Right cardiac atrium (tissue), 5 donors: ENCODE measurements around the gene TADA2A. TPM values are rescaled to one million over a fixed set of nuclear protein-coding genes. Genes with fewer than 3 reads are reported as not detected.
A peak's percentile ranks its signal among the peaks of the same experiment; 100 is the strongest.

Source experiments
- ATAC-seq, 2 donors: fragments of 200-7000 bp; cut with Tn5 transposase; one replicate each; pipeline versions ENCODE4 v1.8.0 to v1.9.1; 2020; ENCODE audit warnings: moderate library complexity in 2 of 2, mild to moderate bottlenecking in 1 of 2
- DNase-seq, 3 donors: peaks; one replicate each; pipeline ENCODE4 v3.0.0-alpha.2; 2020
- H3K27ac ChIP-seq: one replicate; pipeline ENCODE4 v1.5.1; 2013; ENCODE audit warnings: mild to moderate bottlenecking, low read length, control low read depth, moderate library complexity
- H3K27me3 ChIP-seq: one replicate; pipeline ENCODE4 v1.6.1; 2013; ENCODE audit not compliant: control insufficient read depth, insufficient read depth
- H3K4me1 ChIP-seq: one replicate; pipeline ENCODE4 v1.6.1; 2013; ENCODE audit warnings: low read length; ENCODE audit not compliant: control insufficient read depth, insufficient read depth
- H3K4me3 ChIP-seq: one replicate; pipeline ENCODE4 v1.5.1; 2013; ENCODE audit warnings: low read length, control low read depth
- H3K9me3 ChIP-seq: one replicate; pipeline ENCODE4 v1.6.1; 2013; ENCODE audit warnings: low read length; ENCODE audit not compliant: control insufficient read depth
- WGBS: extraction: QIAGEN DNeasy Blood & Tissue Kit; methylation state at CpG from one replicate; pipeline ENCODE4 v1.1.7; 2013; 5-methylcytosine and 5-hydroxymethylcytosine counted together
- intact Hi-C, 4 donors: fragments of 100-400 bp; cut with DNase I; formaldehyde crosslinking; loops; one replicate each; pipeline versions ENCODE4 v1.11.0 to v1.14.0; 2022 to 2023
- long read RNA-seq, 4 donors: library from polyadenylated mRNA; unstranded; transcript quantifications; one replicate each; pipeline ENCODE4 v2.0.0, GENCODE V29; 2020 to 2021
- polyA plus RNA-seq: library from polyadenylated mRNA; stranded (reverse); fragments of 200-250 nt; gene quantifications from one replicate; pipeline ENCODE4 v1.2.3, GENCODE V29; 2013
- total RNA-seq, 4 donors: library from RNA; stranded (reverse); fragmentation: NEBNext Ultra II Directional; extraction: Animal tissue kit (Norgen Biotek cat#: 25700); gene quantifications; one replicate each; pipeline ENCODE4 v1.2.1, GENCODE V29; 2021
- donor health status: healthy with polysubstance abuse.
- donor health status: DM: no; HTN: yes; CAD: no.
- donor health status: DM: no; HTN: no; CAD: no.
- donor health status: DM: no; HTN: yes; CAD: no; lungs with severe emphysema.
- donor health status: DM: yes; HTN: yes; CAD: no.

TADA2A gene
- total RNA-seq (10 to 100 TPM; 12.3 to 18.0 (median 14.2) TPM), polyA plus RNA-seq (6.2 TPM)
- long read RNA-seq, donor 1, full-length matches to known transcripts, result 3 of 7 reads
- long read RNA-seq, donor 1, partial matches to known transcripts, result 0 of 7 reads
- long read RNA-seq, donor 1, other reads (novel, unspliced or antisense), result 4 of 7 reads
- long read RNA-seq, donor 2, full-length matches to known transcripts, result 1 of 3 reads
- long read RNA-seq, donor 2, partial matches to known transcripts, result 0 of 3 reads
- long read RNA-seq, donor 2, other reads (novel, unspliced or antisense), result 2 of 3 reads
- long read RNA-seq, donor 3, full-length matches to known transcripts, result 6 of 16 reads
- long read RNA-seq, donor 3, partial matches to known transcripts, result 2 of 16 reads
- long read RNA-seq, donor 3, other reads (novel, unspliced or antisense), result 8 of 16 reads
- long read RNA-seq, donor 4, partial matches to known transcripts, result 0 of 2 reads
- long read RNA-seq, donor 4, other reads (novel, unspliced or antisense), result 2 of 2 reads

- no peaks in the 10 kb centered on the region for H3K9me3 ChIP-seq
- H3K4me1 ChIP-seq, result no peaks in the 10 kb centered on the region
- peak within 1 kb of the TSS; percentile 75 for H3K4me3 ChIP-seq
- DNase-seq, result peak; percentile 86 to 92 (median 92)
- intact Hi-C loops, result loop anchor here in 1 of 4 donors (5.0 kb wide), 1 partner anchor 80 kb away; the partner anchor contains the start of gene DUSP14
- WGBS, result under 1% methylated on average over 98 of the region's 98 CpGs
- H3K27ac ChIP-seq, result peak within 1 kb of the TSS; percentile 86
- H3K27me3 ChIP-seq, result no peaks in the 10 kb centered on the region
- ATAC-seq, result peak; percentile 98
Measured at GRCh38 chr17:37406635-37407461, at the start of gene TADA2A, which contains the start of gene ACACA. TSS of gene TADA2A (plus strand) at chr17:37406886. CDS start at chr17:37411366, 4,480 bp downstream. TSS of gene ACACA (minus strand) at chr17:37406836. CDS start at chr17:37406299, 537 bp downstream.

- H3K4me3 ChIP-seq, result peak overlapping the region; percentile 66
- peak overlapping the region; percentile 68 for H3K27ac ChIP-seq
- intact Hi-C loops, result no loop called here
- peaks cover 5% of the 10 kb centered on the region for H3K4me1 ChIP-seq
- WGBS, result 2% methylated on average over 21 of the region's 21 CpGs
- ATAC-seq (peak; percentile 17 to 39), DNase-seq (peak; percentile 46 to 71 (median 70))
- H3K27me3 ChIP-seq, result no peaks in the 10 kb centered on the region
- no peaks in the 10 kb centered on the region for H3K9me3 ChIP-seq
Measured at GRCh38 chr17:37358098-37358829, 48.4 kb upstream of the TADA2A start.

DNA sequence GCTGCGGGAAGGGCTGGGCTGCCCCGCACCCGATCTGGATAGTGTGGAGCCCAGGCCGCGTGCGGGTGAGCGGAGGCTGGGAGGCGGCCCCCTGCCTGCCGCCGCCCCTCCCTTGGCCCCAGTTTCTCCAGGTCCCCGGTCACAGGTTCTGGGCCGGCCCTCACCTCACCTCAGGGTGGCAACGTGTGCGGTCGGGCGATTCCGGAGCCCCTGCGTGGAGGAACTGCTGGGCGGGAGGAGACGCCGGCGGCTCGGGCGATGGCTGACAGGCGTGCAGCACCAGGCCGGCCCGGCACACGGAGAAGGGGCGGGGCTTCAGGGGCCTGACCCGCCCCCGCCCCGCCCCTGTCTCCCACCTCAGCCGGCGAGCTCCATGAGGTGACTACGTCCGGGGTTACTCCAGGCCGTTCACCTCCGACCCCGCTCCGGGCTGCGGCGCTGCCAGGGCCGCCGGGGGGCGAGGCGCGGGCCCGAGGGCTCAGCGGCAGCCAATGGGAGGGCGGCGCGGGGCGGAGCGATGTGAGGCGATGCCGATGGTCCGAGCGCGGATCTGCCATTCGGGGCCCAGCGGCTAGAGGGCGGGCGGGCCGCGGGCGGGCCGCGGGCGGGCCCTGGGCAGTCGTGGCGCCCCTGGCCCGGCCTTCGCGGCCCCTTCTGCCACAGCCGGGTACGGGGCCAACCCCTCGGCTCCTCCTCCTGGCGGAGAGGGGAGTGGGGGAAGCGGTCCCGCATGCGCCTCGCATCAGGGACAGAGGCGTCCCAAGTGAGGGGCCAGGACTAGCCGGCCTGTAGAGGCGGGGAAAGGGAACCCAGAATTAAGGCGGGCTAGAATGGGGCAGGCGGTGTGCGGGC is 47.6 kb upstream of the TADA2A start:
- H3K27ac ChIP-seq, result peak overlapping the region; percentile 93
- peaks cover 5% of the 10 kb centered on the region for H3K4me1 ChIP-seq
- peak; percentile 98 for ATAC-seq
- no peaks in the 10 kb centered on the region for H3K27me3 ChIP-seq
- under 1% methylated on average over 88 of the region's 88 CpGs for WGBS
- intact Hi-C loops, result no loop called here
- H3K4me3 ChIP-seq, result peak overlapping the region; percentile 66
- no peaks in the 10 kb centered on the region for H3K9me3 ChIP-seq
- peak; percentile 96 to 98 (median 98) for DNase-seq

- DNase-seq (no peak), ATAC-seq (peak in 1 of 2 donors; percentile 1)
- Histone ChIP-seq H3K4me3 (peak overlapping the region; percentile 66), H3K27ac (peak overlapping the region; percentile 93), H3K27me3 (no peaks in the 10 kb centered on the region), H3K4me1 (peaks cover 5% of the 10 kb centered on the region), H3K9me3 (no peaks in the 10 kb centered on the region)
- intact Hi-C loops, result no loop called here
- WGBS, result 6% methylated on average over 18 of the region's 18 CpGs
Measured at GRCh38 chr17:37359682-37360188, 47.0 kb upstream of the TADA2A start.

DNA sequence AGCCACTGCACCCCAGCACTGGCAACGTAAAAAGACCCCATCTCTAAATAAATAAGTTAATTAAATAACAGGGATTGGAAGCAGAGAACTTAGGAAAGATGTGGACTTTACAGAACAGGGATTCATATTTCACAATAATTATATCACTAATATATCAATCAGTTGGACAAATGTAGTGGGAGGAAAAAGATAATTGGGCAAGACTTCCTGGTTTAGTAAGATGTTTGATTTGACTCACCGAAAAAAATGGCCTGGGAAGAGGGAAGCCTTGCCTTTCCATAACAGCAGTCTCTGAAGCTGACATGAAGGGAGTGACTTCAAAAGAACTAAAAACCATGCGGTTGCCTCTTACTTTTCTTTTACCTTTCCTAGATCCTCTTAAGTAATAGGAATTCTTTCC is 46.1 kb upstream of the TADA2A start:
- intact Hi-C loops, result no loop called here
- H3K27me3 ChIP-seq, result no peaks in the 10 kb centered on the region
- H3K9me3 ChIP-seq, result no peaks in the 10 kb centered on the region
- no peak overlapping the region for H3K27ac ChIP-seq
- DNase-seq (no peak), ATAC-seq (no peak)
- WGBS, result 86% methylated on average over 3 of the region's 3 CpGs
- H3K4me1 ChIP-seq, result peaks cover 5% of the 10 kb centered on the region
- no peak overlapping the region for H3K4me3 ChIP-seq

DNA sequence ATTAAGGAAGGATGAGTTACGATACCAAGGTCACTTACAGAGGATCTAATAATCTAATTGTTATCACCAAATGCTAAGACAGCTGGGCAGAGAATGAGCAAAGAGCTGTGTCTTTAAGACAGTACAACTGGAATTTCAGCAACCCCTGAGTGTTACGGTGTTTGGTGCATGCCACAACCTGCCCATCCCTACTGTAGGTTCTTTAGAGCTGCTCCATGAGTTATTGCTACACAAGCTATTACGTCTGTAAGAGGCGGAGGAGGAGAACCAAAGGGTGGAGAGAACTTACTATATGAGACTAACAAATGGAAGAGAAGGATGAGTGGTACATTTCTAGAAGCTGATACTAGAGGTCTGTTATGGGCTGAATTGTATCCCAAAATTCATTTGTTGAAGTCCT is 45.1 kb upstream of the TADA2A start:
- WGBS, result 94% methylated on average over 4 of the region's 4 CpGs
- intact Hi-C loops, result no loop called here
- no peak for ATAC-seq

DNA sequence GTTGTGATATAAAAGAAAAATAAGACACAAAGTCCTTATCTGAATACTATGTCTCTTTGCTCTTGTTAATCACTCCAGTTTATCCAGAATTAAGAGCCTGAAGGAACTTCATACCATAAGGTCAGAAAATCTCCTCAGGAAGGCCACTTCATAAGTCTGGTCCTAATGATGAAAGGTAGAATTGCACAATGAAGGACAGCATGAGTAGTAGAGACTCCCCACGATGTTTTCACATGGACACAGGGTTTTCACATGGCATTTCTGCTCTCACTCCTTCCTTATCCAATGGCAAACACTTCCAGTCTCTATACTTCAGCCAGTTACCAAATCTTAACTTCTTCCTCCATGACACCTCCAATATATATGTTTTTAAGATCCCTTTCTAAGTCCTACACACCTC is 41.1 kb upstream of the TADA2A start:
- intact Hi-C loops, result no loop called here
- no peak overlapping the region for H3K27ac ChIP-seq
- no peak overlapping the region for H3K4me3 ChIP-seq
- DNase-seq, result no peak
- H3K27me3 ChIP-seq, result no peaks in the 10 kb centered on the region
- H3K4me1 ChIP-seq, result no peaks in the 10 kb centered on the region
- no peaks in the 10 kb centered on the region for H3K9me3 ChIP-seq
- 78% methylated on average over 1 of the region's 1 CpG for WGBS
- no peak for ATAC-seq

More for the DNA sequence above, 45.1 kb upstream of the TADA2A start:
- no peak for DNase-seq
- no peaks in the 10 kb centered on the region for H3K9me3 ChIP-seq
- H3K4me1 ChIP-seq, result peaks cover 5% of the 10 kb centered on the region
- no peaks in the 10 kb centered on the region for H3K27me3 ChIP-seq
- no peak overlapping the region for H3K27ac ChIP-seq
- H3K4me3 ChIP-seq, result no peak overlapping the region

DNA sequence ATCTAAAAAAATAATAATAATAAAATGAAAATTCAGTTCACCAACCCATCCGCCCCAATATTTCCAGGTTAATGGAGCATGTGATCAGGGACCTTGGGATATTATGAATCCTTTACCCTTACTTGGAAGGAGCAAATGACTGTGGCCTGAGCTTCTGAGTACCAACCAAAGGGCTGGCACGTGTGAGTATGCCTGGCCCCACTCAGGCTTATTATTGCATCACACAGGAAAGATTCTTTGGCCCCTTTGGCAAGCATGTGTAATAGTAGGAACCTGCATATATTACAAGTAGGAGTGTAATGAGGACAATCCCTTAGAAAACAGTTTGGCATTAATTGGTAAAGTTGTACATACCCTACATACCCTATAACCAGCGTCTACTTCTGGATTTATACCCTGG is 38.1 kb upstream of the TADA2A start:
- Histone ChIP-seq H3K4me3 (no peak overlapping the region), H3K27me3 (no peaks in the 10 kb centered on the region), H3K27ac (no peak overlapping the region), H3K9me3 (no peaks in the 10 kb centered on the region), H3K4me1 (no peaks in the 10 kb centered on the region)
- WGBS, result 85% methylated on average over 3 of the region's 3 CpGs
- DNase-seq, result no peak
- intact Hi-C loops, result no loop called here
- ATAC-seq, result no peak

- H3K27me3 ChIP-seq, result no peaks in the 10 kb centered on the region
- peak; percentile 86 to 89 for ATAC-seq
- intact Hi-C loops, result no loop called here
- H3K4me3 ChIP-seq, result no peak overlapping the region
- no peaks in the 10 kb centered on the region for H3K4me1 ChIP-seq
- no peak overlapping the region for H3K27ac ChIP-seq
- DNase-seq, result peak in 2 of 3 donors; percentile 38 to 71
- WGBS, result 7% methylated on average over 4 of the region's 4 CpGs
- no peaks in the 10 kb centered on the region for H3K9me3 ChIP-seq
Measured at GRCh38 chr17:37373530-37374159, 33.0 kb upstream of the TADA2A start.
